A673 (cell line): Measurements from ENCODE around the gene NPAP1. TPM values are rescaled to one million over a fixed set of nuclear protein-coding genes. Genes with fewer than 3 reads are reported as not detected.
"Not testable (repeated sequence)": the region's sequence is repeated elsewhere in the genome, so short reads cannot be mapped to it uniquely, and the experiment has no call there.

Experiments
- BruUV-seq: library from RNA; stranded (reverse); fragments of 400-500 nt; replicated peaks from 2 replicates; lab custom pipeline; 2021; lab: Mats Ljungman, UMichigan
- CTCF ChIA-PET: fragments of 300-600 bp; sonication (Branson Sonifier 250); formaldehyde crosslinking; loops from one replicate; lab custom pipeline; 2022; ENCODE audit warnings: antibody characterized with exemption; lab: Charles Lee
- POLR2A ChIA-PET: fragments of 300-600 bp; sonication (Branson Sonifier 250); formaldehyde crosslinking; loops from one replicate; lab custom pipeline; 2022; ENCODE audit warnings: antibody characterized with exemption; ENCODE audit not compliant: low non-redundant PET; lab: Charles Lee
- DNase-seq: peaks from one replicate; pipeline ENCODE4 v3.0.0-alpha.2; 2015; ENCODE audit warnings: low spot score
- H3K27ac ChIP-seq: fragments of 200-600 bp; sonication (generic); 2 replicates; pipeline ENCODE4 v1.5.1; 2016; ENCODE audit warnings: mixed run types, low read depth, mild to moderate bottlenecking, mixed read lengths, antibody characterized with exemption, low read length; ENCODE audit not compliant: poor library complexity, severe bottlenecking
- H3K27me3 ChIP-seq: fragments of 200-600 bp; sonication (generic); replicated peaks from 2 replicates; pipeline ENCODE4 v1.6.1; 2017; ENCODE audit warnings: mixed run types, low read depth, mild to moderate bottlenecking, mixed read lengths, antibody characterized with exemption, low read length; ENCODE audit not compliant: insufficient read depth, poor library complexity
- H3K36me3 ChIP-seq: fragments of 200-600 bp; sonication (generic); 2 replicates; pipeline ENCODE4 v1.6.1; 2016; ENCODE audit warnings: mixed run types, mild to moderate bottlenecking, mixed read lengths, antibody characterized with exemption, low read length; ENCODE audit not compliant: insufficient read depth, poor library complexity, severe bottlenecking
- H3K4me1 ChIP-seq: fragments of 200-600 bp; sonication (generic); 2 replicates; pipeline ENCODE4 v1.6.1; 2017; ENCODE audit warnings: mixed run types, mild to moderate bottlenecking, mixed read lengths, antibody characterized with exemption, low read length; ENCODE audit not compliant: insufficient read depth, poor library complexity, severe bottlenecking
- H3K4me3 ChIP-seq: fragments of 200-600 bp; sonication (generic); 2 replicates; pipeline ENCODE4 v1.5.1; 2016; ENCODE audit warnings: low read depth, mixed run types, mild to moderate bottlenecking, mixed read lengths, low read length; ENCODE audit not compliant: poor library complexity, severe bottlenecking
- H3K9me3 ChIP-seq: fragments of 200-600 bp; sonication (generic); 2 replicates; pipeline ENCODE4 v1.6.1; 2016; ENCODE audit warnings: mixed run types, low read depth, mild to moderate bottlenecking, mixed read lengths, antibody characterized with exemption, low read length; ENCODE audit not compliant: poor library complexity, severe bottlenecking
- EZH2 ChIP-seq: fragments of 200-600 bp; sonication (generic); IDR thresholded peaks from 2 replicates; pipeline ENCODE4 v1.6.1; 2017; ENCODE audit warnings: borderline replicate concordance, low read depth, mild to moderate bottlenecking, mixed read lengths, antibody characterized with exemption, low read length; ENCODE audit not compliant: poor library complexity, severe bottlenecking
- intact Hi-C: fragments of 100-400 bp; cut with micrococcal nuclease; formaldehyde crosslinking; loops from one replicate; pipeline ENCODE4 v1.10.0; 2022; ENCODE audit not compliant: unreplicated experiment
- total RNA-seq: library from RNA; stranded (reverse); gene quantifications from 2 replicates; pipeline ENCODE4 v1.2.3, GENCODE V29; 2021
- TF ChIP-seq, protein P1 (sequence below): fragments of 300-800, 200-600 bp; sonication (generic); conservative IDR thresholded peaks from 2 replicates; pipeline ENCODE4 v1.5.1; 2017; ENCODE audit warnings: low read depth, mild to moderate bottlenecking, antibody characterized with exemption, low read length, moderate library complexity, mixed read lengths

Gene NPAP1
- total RNA-seq, 1 experiment from 2014 or later, result not detected

DNA sequence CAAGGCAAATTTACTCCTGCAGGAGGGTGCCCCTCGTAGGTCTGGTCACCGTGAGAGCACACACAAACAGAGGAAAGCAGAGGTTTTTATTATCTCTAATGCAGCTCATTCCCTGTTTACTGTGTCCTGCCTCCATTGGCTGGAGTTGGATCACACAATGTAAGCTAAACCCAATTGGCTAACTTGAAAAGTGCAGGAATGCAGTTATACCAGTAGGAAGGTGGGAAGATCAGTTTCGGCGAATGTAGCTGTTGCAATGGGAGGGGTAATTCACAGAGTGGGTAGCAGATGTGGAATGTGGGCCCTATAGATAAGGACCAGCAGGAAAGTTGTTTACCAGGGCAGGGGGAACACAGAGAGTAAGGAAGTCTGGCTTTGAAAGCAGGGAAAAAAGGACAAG lies 42.5 kb upstream of the NPAP1 start:
- H3K4me1 ChIP-seq, result no peaks in the 10 kb centered on the region
- no TSS peak for BruUV-seq
- ChIA-PET CTCF (no interaction called here), POLR2A (no interaction called here)
- peaks cover 35% of the 10 kb centered on the region for H3K9me3 ChIP-seq
- TF ChIP-seq, protein P1, sequence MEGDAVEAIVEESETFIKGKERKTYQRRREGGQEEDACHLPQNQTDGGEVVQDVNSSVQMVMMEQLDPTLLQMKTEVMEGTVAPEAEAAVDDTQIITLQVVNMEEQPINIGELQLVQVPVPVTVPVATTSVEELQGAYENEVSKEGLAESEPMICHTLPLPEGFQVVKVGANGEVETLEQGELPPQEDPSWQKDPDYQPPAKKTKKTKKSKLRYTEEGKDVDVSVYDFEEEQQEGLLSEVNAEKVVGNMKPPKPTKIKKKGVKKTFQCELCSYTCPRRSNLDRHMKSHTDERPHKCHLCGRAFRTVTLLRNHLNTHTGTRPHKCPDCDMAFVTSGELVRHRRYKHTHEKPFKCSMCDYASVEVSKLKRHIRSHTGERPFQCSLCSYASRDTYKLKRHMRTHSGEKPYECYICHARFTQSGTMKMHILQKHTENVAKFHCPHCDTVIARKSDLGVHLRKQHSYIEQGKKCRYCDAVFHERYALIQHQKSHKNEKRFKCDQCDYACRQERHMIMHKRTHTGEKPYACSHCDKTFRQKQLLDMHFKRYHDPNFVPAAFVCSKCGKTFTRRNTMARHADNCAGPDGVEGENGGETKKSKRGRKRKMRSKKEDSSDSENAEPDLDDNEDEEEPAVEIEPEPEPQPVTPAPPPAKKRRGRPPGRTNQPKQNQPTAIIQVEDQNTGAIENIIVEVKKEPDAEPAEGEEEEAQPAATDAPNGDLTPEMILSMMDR, result no peak
- TF ChIP-seq EZH2, result no peak
- no peak for DNase-seq
- H3K27ac ChIP-seq, result no peak overlapping the region
- no peaks in the 10 kb centered on the region for H3K27me3 ChIP-seq
- no peak overlapping the region for H3K4me3 ChIP-seq
- intact Hi-C loops, result no loop called here
- H3K36me3 ChIP-seq, result no peaks in the 10 kb centered on the region

DNA sequence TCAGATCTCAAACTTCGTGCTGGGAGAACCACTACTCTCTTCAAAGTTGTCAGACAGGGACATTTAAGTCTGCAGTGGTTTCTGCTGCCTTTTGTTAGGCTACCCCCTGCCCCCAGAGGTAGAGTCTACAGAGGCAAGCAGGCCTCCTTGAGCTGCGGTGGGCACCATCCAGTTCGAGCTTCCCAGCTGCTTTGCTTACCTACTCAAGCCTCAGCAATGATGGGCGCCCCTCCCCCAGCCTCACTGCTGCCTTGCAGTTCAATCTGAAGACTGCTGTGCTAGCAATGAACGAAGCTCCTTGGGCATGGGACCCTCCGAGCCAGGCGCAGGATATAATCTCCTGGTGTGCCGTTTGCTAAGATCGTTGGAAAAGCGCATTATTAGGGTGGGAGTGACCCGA lies 36.2 kb upstream of the NPAP1 start:
- H3K27ac ChIP-seq, CTCF ChIA-PET, intact Hi-C loops, H3K4me3 ChIP-seq, H3K27me3 ChIP-seq, DNase-seq, H3K4me1 ChIP-seq, POLR2A ChIA-PET, H3K36me3 ChIP-seq, BruUV-seq: not testable (repeated sequence)
- H3K9me3 ChIP-seq, result peaks cover 42% of the 10 kb centered on the region

DNA sequence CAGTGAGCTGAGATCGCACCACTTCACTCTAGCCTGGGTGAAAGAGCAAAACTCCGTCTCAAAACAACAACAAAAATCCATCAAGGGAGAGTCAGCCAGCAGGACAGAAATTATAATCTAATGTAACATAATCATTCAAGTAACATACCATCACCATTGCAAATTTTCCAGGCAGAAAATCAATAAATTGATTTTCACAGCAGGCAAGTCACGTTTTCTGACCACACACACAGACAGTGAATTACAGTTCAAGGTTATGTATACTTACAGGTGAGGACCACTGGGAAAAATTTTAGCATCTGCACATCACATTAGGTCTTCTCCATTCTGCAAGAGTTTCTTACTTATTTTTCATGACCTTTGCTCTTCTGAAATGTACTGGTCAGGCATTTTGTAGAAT lies 29.9 kb upstream of the NPAP1 start:
- TF ChIP-seq, protein P1, result no peak
- TF ChIP-seq EZH2, result no peak
- no TSS peak for BruUV-seq
- CTCF ChIA-PET, result no interaction called here

DNA sequence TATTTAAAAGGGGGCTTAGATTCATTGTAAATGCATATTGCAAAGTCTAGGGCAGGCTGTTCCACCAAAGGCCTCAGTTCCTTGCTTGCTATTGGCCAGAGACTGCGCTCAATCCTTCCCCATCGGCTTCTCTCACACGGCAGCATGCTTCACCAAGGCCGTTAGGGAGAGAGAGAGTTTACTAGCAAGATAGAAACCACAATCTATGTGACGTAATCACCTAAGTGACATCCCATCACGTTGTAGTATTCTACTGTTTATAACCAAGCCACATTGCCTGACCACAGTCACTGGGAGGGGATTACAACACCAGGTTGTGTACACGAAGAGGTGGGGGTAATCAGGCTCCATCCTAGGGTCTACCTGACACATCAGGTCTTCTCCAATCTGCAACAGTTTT lies 16.0 kb upstream of the NPAP1 start:
- no TSS peak for BruUV-seq
- no peak overlapping the region for H3K4me3 ChIP-seq
- no peaks in the 10 kb centered on the region for H3K4me1 ChIP-seq
- H3K27ac ChIP-seq, result no peak overlapping the region
- H3K9me3 ChIP-seq, result peaks cover 43% of the 10 kb centered on the region
- intact Hi-C loops, result no loop called here
- DNase-seq, result no peak
- ChIA-PET POLR2A (no interaction called here), CTCF (no interaction called here)
- H3K27me3 ChIP-seq, result no peaks in the 10 kb centered on the region
- TF ChIP-seq, protein P1, result no peak
- TF ChIP-seq EZH2, result no peak
- H3K36me3 ChIP-seq, result no peaks in the 10 kb centered on the region

More for the DNA sequence above, 29.9 kb upstream of the NPAP1 start:
- H3K27ac ChIP-seq, result no peak overlapping the region
- POLR2A ChIA-PET, result no interaction called here
- H3K9me3 ChIP-seq, result peaks cover 48% of the 10 kb centered on the region
- no peaks in the 10 kb centered on the region for H3K4me1 ChIP-seq
- no peaks in the 10 kb centered on the region for H3K36me3 ChIP-seq
- no peak overlapping the region for H3K4me3 ChIP-seq
- no peaks in the 10 kb centered on the region for H3K27me3 ChIP-seq
- DNase-seq, result no peak
- intact Hi-C loops, result no loop called here
